ENCODE data around the gene SPATA21.

The SPATA21 gene

GRCh38 chr1:16354619-16355018 is 82.6 kb downstream of the SPATA21 start:
- in situ Hi-C loops (cut with MboI; ENCODE audit: low sequenced_read_pairs) = loop anchor here (25.0 kb wide), 1 partner anchor 267 kb away; no protein-coding TSS in a partner anchor

DNA sequence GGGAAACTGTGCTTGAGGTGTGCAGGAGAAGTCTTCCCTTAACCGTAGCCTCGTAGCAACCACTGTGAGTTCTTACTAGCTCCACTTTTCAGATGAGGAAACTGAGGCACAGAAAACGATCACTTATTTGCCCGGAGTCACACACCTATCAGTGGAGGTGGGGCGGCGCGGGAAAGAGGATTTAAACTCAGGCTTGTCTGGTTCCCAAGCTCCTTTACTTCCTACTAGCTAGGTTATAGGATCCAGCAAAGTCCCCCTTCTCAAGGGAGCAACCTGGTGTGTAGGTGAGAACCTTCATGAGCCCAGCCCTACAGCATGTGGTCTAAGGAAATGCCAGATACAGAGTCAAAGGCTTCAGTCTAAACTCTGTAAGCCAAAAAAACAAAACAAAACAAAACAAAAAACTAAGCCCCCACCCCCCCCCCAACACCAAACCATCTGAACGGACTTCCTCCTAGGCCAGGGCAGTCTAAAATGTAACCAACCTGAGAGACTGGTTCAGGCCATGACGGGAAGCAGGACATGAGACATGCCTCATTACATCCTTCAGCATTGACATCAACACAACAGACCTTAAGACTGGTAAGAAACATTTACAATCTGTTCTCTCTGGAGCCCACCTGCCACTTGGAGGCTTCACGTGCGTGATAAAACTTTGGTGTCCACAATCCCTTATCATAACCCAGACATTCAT is 84.2 kb downstream of the SPATA21 start:
- in situ Hi-C loops (cut with MboI; ENCODE audit: low sequenced_read_pairs) = loop anchor here (25.0 kb wide), 1 partner anchor 266 kb away; no protein-coding TSS in a partner anchor

DNA sequence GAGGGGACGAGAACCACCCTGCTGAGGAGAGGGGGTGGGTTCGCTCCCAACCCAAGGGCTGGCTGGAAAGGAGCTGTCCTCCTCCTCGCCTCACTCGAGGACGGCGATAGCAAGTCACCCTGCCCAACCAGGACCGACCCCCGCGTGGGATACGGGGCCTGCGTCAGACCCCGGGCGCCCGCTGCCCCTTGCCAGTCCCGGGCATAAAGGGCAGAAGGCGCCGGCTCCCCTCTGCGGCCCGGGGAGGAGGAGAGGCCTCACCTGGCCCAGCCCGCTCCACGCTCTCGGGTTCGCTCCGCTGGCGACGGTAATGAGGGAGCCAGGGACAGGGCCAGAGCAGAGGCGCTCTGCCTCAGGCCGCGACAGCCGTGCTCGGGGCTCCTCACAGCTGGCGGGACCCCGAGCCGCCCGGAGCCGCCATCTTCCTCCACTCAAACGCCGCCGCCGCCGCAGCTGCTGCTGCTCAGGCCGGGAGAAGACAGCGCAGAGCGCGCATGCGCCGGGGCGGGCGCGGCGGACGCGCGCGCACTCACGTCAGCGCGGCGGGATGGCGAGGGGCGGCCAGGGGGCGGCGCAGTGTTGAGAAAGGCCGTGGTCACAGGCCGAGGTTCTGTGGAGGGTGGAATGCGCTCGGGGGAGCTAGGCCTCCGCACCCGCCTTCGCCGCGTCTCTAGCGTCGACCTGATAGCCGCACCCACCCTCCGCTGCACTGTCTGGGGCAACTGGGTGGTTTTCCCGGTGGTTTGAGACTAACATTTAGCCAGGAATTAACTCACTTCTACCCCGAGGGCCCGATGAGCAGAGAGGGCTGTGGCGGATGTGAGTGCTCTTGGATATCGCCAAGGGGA is 85.0 kb downstream of the SPATA21 start, which contains the start of gene FBXO42:
Gene FBXO42 (minus strand): TSS at position 487 of the 848 bp plus-strand sequence. CDS start 37,062 bp downstream, outside the sequence.
- in situ Hi-C loops (cut with MboI; ENCODE audit: low sequenced_read_pairs) = loop anchor here (25.0 kb wide), 1 partner anchor 265 kb away; no protein-coding TSS in a partner anchor

DNA sequence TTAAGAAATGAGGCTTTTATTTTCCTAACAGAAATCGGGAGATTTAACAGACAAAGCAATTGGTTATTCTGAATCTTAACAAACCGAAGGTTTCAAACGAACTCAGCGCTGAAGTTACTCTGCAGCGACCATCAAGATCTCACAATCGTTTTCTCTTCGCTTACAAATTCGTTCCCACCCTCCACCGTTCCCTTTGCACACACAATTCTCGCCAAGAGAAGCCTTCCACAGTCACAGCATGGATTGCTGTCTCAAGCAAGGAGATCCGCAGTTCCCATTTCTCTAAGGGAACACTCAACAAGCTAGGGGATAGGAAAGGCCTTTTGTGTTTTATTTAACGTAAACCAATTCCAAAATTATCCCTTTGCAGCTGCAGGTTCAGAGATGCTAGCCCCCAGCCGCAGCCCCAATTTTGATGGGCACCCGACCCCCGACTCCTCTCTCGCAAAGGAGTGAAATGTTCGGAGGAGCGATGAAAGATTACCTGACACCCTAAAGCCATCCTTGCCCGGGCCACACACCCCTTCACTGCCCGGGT is 85.7 kb downstream of the SPATA21 start:
- in situ Hi-C loops (cut with MboI; ENCODE audit: low sequenced_read_pairs) = loop anchor here (25.0 kb wide), 1 partner anchor 264 kb away; no protein-coding TSS in a partner anchor

GRCh38 chr1:16349847-16350406 is 87.3 kb downstream of the SPATA21 start:
- in situ Hi-C loops (cut with MboI; ENCODE audit: low sequenced_read_pairs) = loop anchor here (25.0 kb wide), 1 partner anchor 263 kb away; no protein-coding TSS in a partner anchor

Data from HL-60/S4 (cell line).